Measurements from ENCODE around the gene NOPCHAP1.

Gene NOPCHAP1

DNA sequence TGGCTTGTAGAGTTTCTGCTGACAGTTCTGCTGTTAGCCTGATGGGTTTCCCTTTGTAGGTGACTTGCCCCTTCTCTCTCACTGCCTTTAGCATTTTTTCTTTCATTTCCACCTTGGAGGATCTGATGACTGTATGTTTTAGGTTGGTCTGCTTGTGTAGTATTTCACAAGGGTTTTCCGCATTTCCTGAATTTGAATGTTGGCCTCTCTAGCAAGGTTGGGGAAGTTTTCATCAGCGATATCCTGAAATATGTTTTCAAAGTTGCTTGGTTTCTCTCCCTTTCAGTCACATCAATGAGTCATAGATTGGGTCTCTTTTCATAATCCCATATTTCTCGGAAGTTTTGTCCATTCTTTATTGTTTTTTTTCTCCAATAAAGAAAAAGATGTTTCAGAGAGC lies 11.4 kb downstream of the NOPCHAP1 start:
- no peak for DNase-seq (ENCODE audit: low read depth)
- TF ChIP-seq, protein P1, sequence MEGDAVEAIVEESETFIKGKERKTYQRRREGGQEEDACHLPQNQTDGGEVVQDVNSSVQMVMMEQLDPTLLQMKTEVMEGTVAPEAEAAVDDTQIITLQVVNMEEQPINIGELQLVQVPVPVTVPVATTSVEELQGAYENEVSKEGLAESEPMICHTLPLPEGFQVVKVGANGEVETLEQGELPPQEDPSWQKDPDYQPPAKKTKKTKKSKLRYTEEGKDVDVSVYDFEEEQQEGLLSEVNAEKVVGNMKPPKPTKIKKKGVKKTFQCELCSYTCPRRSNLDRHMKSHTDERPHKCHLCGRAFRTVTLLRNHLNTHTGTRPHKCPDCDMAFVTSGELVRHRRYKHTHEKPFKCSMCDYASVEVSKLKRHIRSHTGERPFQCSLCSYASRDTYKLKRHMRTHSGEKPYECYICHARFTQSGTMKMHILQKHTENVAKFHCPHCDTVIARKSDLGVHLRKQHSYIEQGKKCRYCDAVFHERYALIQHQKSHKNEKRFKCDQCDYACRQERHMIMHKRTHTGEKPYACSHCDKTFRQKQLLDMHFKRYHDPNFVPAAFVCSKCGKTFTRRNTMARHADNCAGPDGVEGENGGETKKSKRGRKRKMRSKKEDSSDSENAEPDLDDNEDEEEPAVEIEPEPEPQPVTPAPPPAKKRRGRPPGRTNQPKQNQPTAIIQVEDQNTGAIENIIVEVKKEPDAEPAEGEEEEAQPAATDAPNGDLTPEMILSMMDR (IDR thresholded peaks at IDR 0.05; ENCODE audit: insufficient read depth, low read depth, low read length, missing control alignments), result no peak

GRCh38 chr12:104998423-104999346 lies 12.6 kb downstream of the NOPCHAP1 start:
- DNase-seq (ENCODE audit: low read depth), result no peak
- TF ChIP-seq, protein P1 (IDR thresholded peaks at IDR 0.05; ENCODE audit: insufficient read depth, low read depth, low read length, missing control alignments), result no peak
- H3K4me3 ChIP-seq (ENCODE audit: low read length), result no peak overlapping the region

More for the DNA sequence above, 11.4 kb downstream of the NOPCHAP1 start:
- no peak overlapping the region for H3K4me3 ChIP-seq (ENCODE audit: low read length)

- TF ChIP-seq, protein P1 (IDR thresholded peaks at IDR 0.05; ENCODE audit: insufficient read depth, low read depth, low read length, missing control alignments), result no peak
- DNase-seq (ENCODE audit: low read depth), result no peak
- no peak overlapping the region for H3K4me3 ChIP-seq (ENCODE audit: low read length)
These were observed 13.2 kb downstream of the NOPCHAP1 start for GRCh38 chr12:104999347-104999685.

DNA sequence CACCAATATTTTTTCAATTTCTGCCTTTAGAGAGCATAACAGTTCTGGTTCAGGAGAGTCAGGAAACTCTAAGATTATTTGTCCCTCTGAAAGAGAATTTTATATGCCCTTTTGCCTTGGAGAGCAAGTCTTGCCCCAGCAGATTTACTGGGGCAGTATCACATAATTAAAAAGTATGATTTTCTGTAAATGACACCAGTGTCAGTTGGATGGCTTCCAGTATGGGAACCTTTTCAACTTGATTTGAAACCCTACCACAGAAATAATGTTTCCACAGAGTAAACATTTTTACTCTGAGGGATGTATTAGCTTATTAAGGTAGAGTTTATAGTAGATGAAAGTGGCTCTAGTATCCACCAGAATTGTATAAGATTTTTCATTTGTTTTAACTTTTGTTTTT lies 15.4 kb downstream of the NOPCHAP1 start:
- TF ChIP-seq, protein P1 (IDR thresholded peaks at IDR 0.05; ENCODE audit: insufficient read depth, low read depth, low read length, missing control alignments), result no peak
- no peak for DNase-seq (ENCODE audit: low read depth)
- no peak overlapping the region for H3K4me3 ChIP-seq (ENCODE audit: low read length)

- H3K4me3 ChIP-seq (ENCODE audit: low read length), result no peak overlapping the region
- peak; percentile 18 for DNase-seq (ENCODE audit: low read depth)
- TF ChIP-seq, protein P1 (IDR thresholded peaks at IDR 0.05; ENCODE audit: insufficient read depth, low read depth, low read length, missing control alignments), result no peak
These were observed 27.8 kb downstream of the NOPCHAP1 start for GRCh38 chr12:105013892-105014291.

DNA sequence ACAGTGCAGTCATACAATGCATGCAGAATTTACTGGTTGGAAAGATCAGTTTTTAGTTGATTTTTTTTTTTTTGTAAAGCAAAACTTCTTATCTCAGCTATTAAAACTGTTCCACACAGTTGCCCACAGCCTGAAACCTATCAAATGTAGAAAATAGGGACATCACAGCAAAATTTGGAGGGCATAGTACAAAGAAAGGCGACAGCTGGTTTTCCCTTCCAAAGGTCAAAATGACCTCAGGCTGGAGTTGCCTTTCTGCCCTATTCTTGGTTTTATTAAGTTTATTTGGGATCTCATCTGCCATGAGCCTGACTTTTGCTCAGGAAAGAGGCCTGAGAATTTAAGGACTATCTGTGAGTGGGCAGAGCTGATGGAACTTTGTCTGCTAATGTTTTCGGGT lies 28.5 kb downstream of the NOPCHAP1 start:
- no peak overlapping the region for H3K4me3 ChIP-seq (ENCODE audit: low read length)
- TF ChIP-seq, protein P1 (IDR thresholded peaks at IDR 0.05; ENCODE audit: insufficient read depth, low read depth, low read length, missing control alignments), result no peak
- no peak for DNase-seq (ENCODE audit: low read depth)

DNA sequence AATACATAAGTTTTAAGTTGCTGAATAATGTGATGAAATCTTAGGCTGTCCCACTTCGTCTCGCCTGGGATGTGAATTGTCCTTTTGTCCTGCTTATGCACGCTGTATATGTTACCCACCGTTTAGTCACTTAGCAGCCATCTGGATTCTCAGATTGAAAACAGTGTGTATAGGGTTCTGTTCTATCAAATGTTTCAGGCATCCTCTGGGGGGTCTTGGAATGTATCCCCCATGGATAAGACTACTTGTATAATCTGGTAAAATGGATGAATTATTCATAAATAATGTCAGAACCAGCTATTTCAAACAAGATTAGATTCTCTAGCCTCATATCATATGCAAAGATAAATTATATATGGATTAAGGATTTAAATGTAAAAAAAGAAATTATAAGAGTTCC lies 29.4 kb downstream of the NOPCHAP1 start:
- no peak for DNase-seq (ENCODE audit: low read depth)
- no peak overlapping the region for H3K4me3 ChIP-seq (ENCODE audit: low read length)
- TF ChIP-seq, protein P1 (IDR thresholded peaks at IDR 0.05; ENCODE audit: insufficient read depth, low read depth, low read length, missing control alignments), result no peak
